Heart right ventricle (tissue), 16 donors: ENCODE measurements around the gene TTC6. TPM values are rescaled to one million over a fixed set of nuclear protein-coding genes. Genes with fewer than 3 reads are reported as not detected.

Experiments used
- ATAC-seq, 8 donors: fragments of 200-7000 bp; cut with Tn5 transposase; one replicate each; pipeline ENCODE4 v1.9.1; 2020; ENCODE audit warnings: mild to moderate bottlenecking in 8 of 8, moderate library complexity in 8 of 8, moderate number of reproducible peaks in 1 of 8
- DNase-seq, 2 donors: peaks; one replicate each; pipeline ENCODE4 v3.0.0-alpha.2; 2020
- H3K27ac ChIP-seq, 10 donors: fragments of 200-600 bp; sonication (generic) in 2 of 10; one replicate each; pipeline versions ENCODE4 v1.5.0 to v1.8.0; 2020 to 2022; ENCODE audit warnings: mild to moderate bottlenecking in 3 of 10
- H3K27me3 ChIP-seq, 7 donors: fragments of 200-600 bp; one replicate each; pipeline ENCODE4 v1.8.0; 2021 to 2022; ENCODE audit warnings: mild to moderate bottlenecking in 2 of 7
- H3K36me3 ChIP-seq, 9 donors: fragments of 200-600 bp; sonication (generic) in 1 of 9; one replicate each; pipeline versions ENCODE4 v1.5.0 to v1.8.0; 2020 to 2022; ENCODE audit warnings: mild to moderate bottlenecking in 2 of 9
- H3K4me1 ChIP-seq, 9 donors: fragments of 200-600 bp; sonication (generic) in 1 of 9; one replicate each; pipeline versions ENCODE4 v1.5.0 to v1.8.0; 2020 to 2022; ENCODE audit warnings: mild to moderate bottlenecking in 4 of 9
- H3K4me3 ChIP-seq, 10 donors: fragments of 200-600 bp; sonication (generic) in 2 of 10; one replicate each; pipeline versions ENCODE4 v1.5.0 to v1.8.0; 2020 to 2022; ENCODE audit warnings: mild to moderate bottlenecking in 7 of 10, moderate library complexity in 2 of 10
- H3K9me3 ChIP-seq, 11 donors: fragments of 200-600 bp in 10 of 11; sonication (generic) in 2 of 11; one replicate each; pipeline versions ENCODE4 v1.5.0 to v1.8.0; 2013 to 2022; ENCODE audit warnings: mild to moderate bottlenecking in 2 of 11, control low read depth in 1 of 11, moderate library complexity in 1 of 11
- WGBS, 2 donors: extraction: QIAGEN DNeasy Blood & Tissue Kit; methylation state at CpG; one replicate each; pipeline ENCODE4 v1.1.7; 2013; ENCODE audit warnings: inconsistent platforms in 1 of 2; 5-methylcytosine and 5-hydroxymethylcytosine counted together
- intact Hi-C, 10 donors: fragments of 100-400 bp; cut with DNase I; formaldehyde crosslinking; loops; one replicate each; pipeline versions ENCODE4 v1.11.1 to v1.14.2; 2022
- polyA plus RNA-seq, 2 donors: library from polyadenylated mRNA; stranded (reverse); fragments of 200-250 nt; gene quantifications; one replicate each; pipeline ENCODE4 v1.2.3, GENCODE V29; 2013
- total RNA-seq, 10 donors: library from RNA; stranded (reverse); fragmentation: NEBNext Ultra II Directional in 3 of 10; extraction: Animal tissue kit (Norgen Biotek cat#: 25700) in 3 of 10; gene quantifications; one replicate each; pipeline versions ENCODE4 v1.2.1 to v1.2.4, GENCODE V29; 2021 to 2023
- TF ChIP-seq, protein P1 (sequence below), 9 donors: fragments of 200-600 bp; sonication (generic) in 2 of 9; IDR thresholded peaks; one replicate each; pipeline versions ENCODE4 v1.5.0 to v1.8.0; 2021 to 2022; ENCODE audit warnings: antibody characterized with exemption in 9 of 9, mild to moderate bottlenecking in 5 of 9, moderate library complexity in 1 of 9
- donor health status: Arrhythmogenic right ventricular cardiomyopathy.
- donor health status: ischemic (EF 13 %, LVEDD 7.1; RV severe dilation, severe dysfunction).
- donor health status: healthy with polysubstance abuse.
- donor health status: DM: no; HTN: yes; CAD: no.
- donor health status: DM: no; HTN: no; CAD: no.
- donor health status: ischemic (EF 25% LVEDD 6.9; RV normal size, moderate dysfunction).
- donor health status: ischemic (EF 25% LVEDD 5.7; RV mildly dilated, moderate dysfunction).
- donor health status: healthy.
- donor health status: DM: yes; HTN: yes; CAD: no.
- donor health status: Ischemic cardiomyopathy.
- donor health status: ischemic (EF 35%, LVEDD 5.7; RV mildly dilated, moderate dysfunction).
- donor health status: nonischemic (EF 11% LVEDD 7.7; RV severe dilation, severe dysfunction).
- donor health status: DM: yes; HTN: yes; CAD: no.
- donor health status: PGD.
- donor health status: ischemic (EF 29% LVEDD 5.4; RV normal size, mild dysfunction).
- donor health status: nonischemic (EF 23%, LVEDD 6.1; RV moderate dilation, normal function).

The TTC6 gene
- total and polyA plus RNA-seq, 12 donors: not detected

DNA sequence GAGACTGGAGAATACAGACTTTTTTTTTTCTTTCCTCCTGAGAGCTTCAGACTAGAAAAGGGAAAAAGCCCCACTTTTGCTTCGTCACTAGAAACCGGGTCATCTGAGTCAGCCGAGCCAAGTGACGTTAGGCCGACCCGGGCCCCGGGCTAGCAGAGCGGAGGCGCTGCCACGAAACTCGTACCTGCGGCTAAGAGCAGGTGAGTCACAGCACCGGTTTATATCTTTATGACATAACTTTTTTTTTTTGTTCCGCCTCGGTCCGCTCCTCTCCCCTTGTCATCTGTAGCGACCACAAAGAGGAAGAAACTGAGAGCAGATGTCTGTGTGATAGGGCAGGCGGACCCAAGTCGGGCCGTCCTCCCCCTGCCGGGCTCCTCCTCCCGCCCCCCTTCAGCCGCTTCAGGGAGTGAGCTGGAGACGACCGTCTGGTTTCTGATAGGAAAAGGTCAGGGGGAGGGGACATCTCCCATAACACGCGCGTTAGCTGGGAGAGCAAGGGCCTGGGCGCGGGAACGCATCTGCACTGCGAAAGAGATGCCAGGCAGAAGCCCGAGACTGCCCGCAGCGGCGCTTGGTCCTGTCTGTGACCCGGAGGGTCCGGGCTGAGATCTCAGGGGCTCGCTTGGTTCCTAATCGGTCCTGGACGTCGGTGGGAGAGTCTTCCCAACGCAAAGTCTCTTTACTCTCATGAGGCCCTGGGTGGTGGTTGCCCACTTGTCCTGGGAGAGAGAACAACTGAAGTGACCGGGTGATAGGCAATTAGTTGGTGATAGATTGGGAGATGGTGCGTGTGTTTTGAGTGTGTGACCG lies 586 bp downstream of the TTC6 start:
- DNase-seq: no peak
- 3 to 4% methylated on average over 46 of the region's 46 CpGs for WGBS, 2 donors
- Histone ChIP-seq H3K9me3 (no peaks in the 10 kb centered on the region), H3K27me3 (peaks cover 57 to 99% (median 98%) of the 10 kb centered on the region in 7 donors), H3K36me3 (no peaks in the 10 kb centered on the region), H3K4me1 (peaks cover 3 to 59% (median 42%) of the 10 kb centered on the region in 9 donors), H3K4me3 (peak overlapping the region; percentile 3 to 46 (median 34)), H3K27ac (no peak overlapping the region)
- intact Hi-C loops: loop anchor here in 1 of 10 donors (10.0 kb wide), 1 partner anchor 341 kb away; no protein-coding TSS in a partner anchor
- ATAC-seq: peak in 2 of 8 donors; percentile 21 to 41
- TF ChIP-seq, protein P1, sequence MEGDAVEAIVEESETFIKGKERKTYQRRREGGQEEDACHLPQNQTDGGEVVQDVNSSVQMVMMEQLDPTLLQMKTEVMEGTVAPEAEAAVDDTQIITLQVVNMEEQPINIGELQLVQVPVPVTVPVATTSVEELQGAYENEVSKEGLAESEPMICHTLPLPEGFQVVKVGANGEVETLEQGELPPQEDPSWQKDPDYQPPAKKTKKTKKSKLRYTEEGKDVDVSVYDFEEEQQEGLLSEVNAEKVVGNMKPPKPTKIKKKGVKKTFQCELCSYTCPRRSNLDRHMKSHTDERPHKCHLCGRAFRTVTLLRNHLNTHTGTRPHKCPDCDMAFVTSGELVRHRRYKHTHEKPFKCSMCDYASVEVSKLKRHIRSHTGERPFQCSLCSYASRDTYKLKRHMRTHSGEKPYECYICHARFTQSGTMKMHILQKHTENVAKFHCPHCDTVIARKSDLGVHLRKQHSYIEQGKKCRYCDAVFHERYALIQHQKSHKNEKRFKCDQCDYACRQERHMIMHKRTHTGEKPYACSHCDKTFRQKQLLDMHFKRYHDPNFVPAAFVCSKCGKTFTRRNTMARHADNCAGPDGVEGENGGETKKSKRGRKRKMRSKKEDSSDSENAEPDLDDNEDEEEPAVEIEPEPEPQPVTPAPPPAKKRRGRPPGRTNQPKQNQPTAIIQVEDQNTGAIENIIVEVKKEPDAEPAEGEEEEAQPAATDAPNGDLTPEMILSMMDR (IDR thresholded peaks at IDR 0.05): no peak

DNA sequence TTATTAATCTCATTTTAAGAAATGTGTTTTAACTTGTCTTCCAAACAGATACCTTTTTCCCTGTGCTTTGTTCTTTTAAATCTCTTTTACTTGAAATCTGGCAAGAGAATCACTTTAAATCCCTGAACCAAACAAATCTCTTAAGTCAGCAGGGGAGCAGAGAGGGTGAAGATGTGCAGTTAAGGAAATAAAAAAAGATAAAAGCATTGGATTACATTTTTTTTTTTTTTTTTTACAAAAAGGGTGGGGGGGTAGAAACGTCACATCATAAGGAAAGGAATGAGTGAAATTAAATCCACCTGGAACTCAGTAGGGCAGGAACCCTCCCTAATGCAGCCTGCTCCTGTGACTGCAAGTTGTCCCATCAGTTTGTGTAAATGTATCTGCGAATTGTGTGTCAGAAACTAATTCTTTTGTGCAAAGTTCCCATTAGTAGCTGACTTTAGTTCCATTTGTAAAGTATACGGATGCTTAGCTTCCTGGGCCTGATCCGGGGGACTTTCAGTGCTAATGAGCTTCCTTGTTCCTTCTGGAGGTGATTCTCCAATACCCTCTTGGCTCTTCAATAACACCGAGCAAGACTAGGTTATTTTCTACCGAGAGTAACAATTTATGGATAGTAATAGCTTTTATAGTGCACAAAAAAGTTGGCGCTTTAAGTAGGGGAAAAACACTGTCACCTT lies 1.5 kb downstream of the TTC6 start:
- DNase-seq (no peak), ATAC-seq (no peak)
- Histone ChIP-seq H3K27ac (no peak overlapping the region), H3K36me3 (no peaks in the 10 kb centered on the region), H3K4me3 (no peak overlapping the region), H3K27me3 (peaks cover 49 to 99% (median 98%) of the 10 kb centered on the region in 7 donors), H3K4me1 (peaks cover 3 to 53% (median 42%) of the 10 kb centered on the region in 9 donors), H3K9me3 (no peaks in the 10 kb centered on the region)
- intact Hi-C loops: loop anchor here in 1 of 10 donors (10.0 kb wide), 1 partner anchor 342 kb away; no protein-coding TSS in a partner anchor
- TF ChIP-seq, protein P1 (IDR thresholded peaks at IDR 0.05): no peak
- 7 to 14% methylated on average over 7 of the region's 7 CpGs for WGBS, 2 donors

GRCh38 chr14:37597538-37597913 lies 2.1 kb downstream of the TTC6 start:
- WGBS, 2 donors: 3 to 6% methylated on average over 20 of the region's 20 CpGs
- TF ChIP-seq, protein P1 (IDR thresholded peaks at IDR 0.05): peak in 1 of 9 donors; percentile 19
- Histone ChIP-seq H3K27ac (no peak overlapping the region), H3K27me3 (peaks cover 44 to 99% (median 98%) of the 10 kb centered on the region in 7 donors), H3K4me3 (peak overlapping the region in 1 of 10 donors; percentile 10), H3K36me3 (no peaks in the 10 kb centered on the region), H3K4me1 (peaks cover 3 to 48% (median 42%) of the 10 kb centered on the region in 9 donors), H3K9me3 (no peaks in the 10 kb centered on the region)
- ATAC-seq (no peak), DNase-seq (no peak)
- intact Hi-C loops: loop anchor here in 1 of 10 donors (10.0 kb wide), 1 partner anchor 343 kb away; no protein-coding TSS in a partner anchor
